Measurements from ENCODE around the gene CCDC201. TPM values are rescaled to one million over a fixed set of nuclear protein-coding genes. Genes with fewer than 3 reads are reported as not detected.

CCDC201 gene
- total RNA-seq, 1 donor from 2014 or later, result not detected

DNA sequence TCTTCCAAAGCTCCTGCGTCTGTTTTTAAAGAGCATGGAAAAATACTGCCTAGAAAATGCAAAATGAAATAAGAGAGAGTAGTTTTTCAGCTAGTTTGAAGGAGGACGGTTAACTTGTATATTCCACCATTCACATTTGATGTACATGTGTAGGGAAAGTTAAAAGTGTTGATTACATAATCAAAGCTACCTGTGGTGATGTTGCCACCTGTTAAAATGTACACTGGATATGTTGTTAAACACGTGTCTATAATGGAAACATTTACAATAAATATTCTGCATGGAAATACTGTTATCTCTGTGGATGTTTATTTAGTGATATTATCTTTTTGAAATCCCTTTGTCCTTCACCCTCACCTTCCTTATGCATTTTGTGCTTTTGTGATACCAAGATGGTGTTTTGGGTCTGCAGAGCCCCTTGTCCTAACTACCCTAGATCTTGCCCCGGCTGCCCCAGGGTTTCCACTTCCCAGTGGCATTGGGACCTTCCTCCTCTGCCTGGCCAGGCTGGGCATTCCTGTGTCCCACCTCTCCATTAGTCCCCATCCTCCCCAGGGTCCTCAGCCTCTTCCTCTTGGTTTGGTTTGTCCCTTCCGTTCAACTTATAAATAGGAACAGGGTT lies 20.6 kb upstream of the CCDC201 start:
- DNase-seq (ENCODE audit: low spot score), result no peak

- no peak for DNase-seq (ENCODE audit: low spot score)
These were observed 19.6 kb upstream of the CCDC201 start for GRCh38 chr7:45892407-45893035.

GRCh38 chr7:45891462-45892402 lies 18.9 kb upstream of the CCDC201 start:
- DNase-seq (ENCODE audit: low spot score), result no peak

DNA sequence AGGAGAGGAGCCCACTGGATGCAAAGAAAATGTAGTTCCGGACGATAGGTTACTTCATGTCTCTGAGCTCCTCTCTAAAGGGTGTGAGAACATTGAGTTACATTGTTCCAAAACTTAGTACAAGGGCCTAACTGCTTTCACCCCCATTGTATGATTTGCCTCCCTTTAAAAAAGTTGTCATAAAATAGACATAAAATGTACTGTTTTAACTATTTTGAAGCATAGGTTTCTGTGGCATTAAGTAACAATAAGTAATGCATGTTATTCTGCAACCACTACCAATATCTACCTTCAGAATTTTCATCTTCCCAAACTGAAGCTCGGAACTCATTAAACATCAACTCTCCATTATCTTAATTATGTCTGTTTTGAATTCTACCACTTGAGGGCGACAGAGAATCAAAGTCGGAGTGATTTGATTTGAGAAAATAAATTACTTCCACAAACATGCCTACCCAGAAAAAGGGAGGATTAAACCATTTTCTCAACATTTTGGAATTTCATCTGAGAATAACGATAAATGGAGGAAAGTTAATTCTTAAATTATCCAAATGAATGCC lies 18.1 kb upstream of the CCDC201 start:
- DNase-seq (ENCODE audit: low spot score), result no peak

- no peak for DNase-seq (ENCODE audit: low spot score)
These were observed 17.4 kb upstream of the CCDC201 start for GRCh38 chr7:45890125-45890901.

DNA sequence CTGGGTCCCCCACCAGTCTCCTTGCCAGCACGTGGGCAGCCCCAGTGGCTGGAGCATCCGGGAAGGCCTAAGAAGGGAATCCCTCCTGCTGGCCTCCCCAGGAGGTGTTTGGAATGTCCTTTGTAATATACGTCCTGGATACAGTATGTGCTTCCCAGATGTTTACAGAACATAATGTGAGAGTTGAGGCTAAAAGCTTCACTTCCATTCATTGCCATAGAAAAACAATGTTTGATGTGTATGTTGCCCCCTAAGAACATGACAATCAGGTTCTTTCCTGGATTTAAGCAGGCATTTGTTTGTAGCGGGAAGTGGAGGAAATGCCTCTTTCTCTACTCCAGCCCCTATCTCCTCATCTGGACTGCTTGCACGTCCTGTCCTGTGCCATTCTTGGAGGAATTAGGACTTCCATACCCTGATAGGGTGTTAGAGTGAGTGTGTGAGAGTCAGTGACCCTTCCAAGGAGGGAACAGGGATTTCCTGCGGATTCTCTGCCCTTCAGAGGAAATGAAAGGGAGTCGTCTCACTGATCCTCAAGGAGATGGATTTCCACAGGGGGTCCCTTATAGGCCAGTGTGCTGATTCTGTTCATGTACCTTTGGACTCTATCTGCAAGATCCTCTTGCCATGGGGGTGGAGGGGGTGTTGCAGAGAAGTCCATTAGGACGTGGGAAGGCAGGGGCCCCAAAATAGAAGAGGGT lies 16.6 kb upstream of the CCDC201 start:
- peak; percentile 79 for DNase-seq (ENCODE audit: low spot score)

GRCh38 chr7:45888993-45889366 lies 16.1 kb upstream of the CCDC201 start:
- no peak for DNase-seq (ENCODE audit: low spot score)

DNA sequence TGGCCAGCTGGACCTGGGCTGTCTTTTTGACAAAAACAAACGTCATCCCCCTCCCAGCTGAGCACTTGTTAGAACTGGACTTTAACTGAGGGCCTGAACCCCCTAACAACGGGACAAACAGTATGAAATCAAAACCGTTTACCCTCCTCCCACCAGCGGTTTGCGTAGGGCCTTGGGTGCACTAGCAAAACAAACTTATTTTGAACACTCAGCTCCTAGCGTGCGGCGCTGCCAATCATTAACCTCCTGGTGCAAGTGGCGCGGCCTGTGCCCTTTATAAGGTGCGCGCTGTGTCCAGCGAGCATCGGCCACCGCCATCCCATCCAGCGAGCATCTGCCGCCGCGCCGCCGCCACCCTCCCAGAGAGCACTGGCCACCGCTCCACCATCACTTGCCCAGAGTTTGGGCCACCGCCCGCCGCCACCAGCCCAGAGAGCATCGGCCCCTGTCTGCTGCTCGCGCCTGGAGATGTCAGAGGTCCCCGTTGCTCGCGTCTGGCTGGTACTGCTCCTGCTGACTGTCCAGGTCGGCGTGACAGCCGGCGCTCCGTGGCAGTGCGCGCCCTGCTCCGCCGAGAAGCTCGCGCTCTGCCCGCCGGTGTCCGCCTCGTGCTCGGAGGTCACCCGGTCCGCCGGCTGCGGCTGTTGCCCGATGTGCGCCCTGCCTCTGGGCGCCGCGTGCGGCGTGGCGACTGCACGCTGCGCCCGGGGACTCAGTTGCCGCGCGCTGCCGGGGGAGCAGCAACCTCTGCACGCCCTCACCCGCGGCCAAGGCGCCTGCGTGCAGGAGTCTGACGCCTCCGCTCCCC lies 15.5 kb upstream of the CCDC201 start, which contains the start of gene IGFBP1:
Gene IGFBP1 (plus strand): TSS at position 304 of the 808 bp plus-strand sequence. CDS start 165 bp downstream, at position 469.
- DNase-seq (ENCODE audit: low spot score), result peak; percentile 85

- DNase-seq (ENCODE audit: low spot score), result no peak
These were observed 14.2 kb upstream of the CCDC201 start for GRCh38 chr7:45886931-45887667.

DNA sequence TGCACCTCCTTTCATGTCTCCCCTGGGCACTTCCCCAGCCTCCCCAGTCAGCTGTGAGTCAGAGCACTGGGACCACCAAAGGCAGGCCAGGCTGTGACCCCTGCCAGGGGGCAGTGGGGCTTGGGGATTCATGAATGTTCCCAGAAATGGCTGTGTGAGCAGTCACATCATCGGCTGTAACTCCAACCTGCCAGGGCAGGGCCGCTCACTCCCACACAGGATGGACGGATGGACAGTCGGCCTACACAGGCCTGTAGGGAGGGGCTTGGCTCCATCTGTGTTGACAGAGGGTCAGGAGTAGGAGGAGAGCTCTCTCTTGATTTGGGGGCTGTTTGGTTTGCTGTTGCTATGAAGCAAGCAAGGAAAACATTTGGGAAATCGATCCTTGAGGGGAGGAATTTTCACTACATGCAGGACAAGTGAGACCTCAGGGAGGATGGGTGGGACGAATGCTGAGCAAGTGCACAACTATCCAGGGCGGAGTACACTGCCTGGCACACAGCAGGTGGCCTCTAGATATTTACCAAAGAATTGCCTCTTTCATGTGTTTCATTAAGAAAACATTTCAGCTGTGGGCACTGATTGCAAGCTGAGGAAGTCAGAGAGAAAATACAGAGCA lies 12.5 kb upstream of the CCDC201 start:
- no peak for DNase-seq (ENCODE audit: low spot score)

DNA sequence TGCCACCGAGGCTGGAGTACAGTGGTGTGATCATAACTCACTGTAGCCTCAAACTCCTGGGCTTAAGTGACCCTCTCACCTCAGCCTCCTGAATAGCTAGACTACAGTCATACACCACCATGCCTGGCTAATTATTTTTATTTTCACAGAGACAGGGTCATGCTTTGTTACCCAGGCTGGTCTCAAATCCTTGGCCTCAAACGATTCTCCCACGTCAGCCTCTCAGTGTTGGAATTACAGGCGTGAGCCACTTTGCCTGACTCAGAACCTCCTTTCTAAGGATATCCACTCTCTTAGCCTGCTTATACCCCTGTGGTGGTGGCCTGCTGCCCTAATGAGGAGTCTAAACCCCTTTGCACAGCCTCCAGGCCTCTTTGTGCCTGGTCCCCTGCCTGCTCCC lies 11.3 kb upstream of the CCDC201 start:
- no peak for DNase-seq (ENCODE audit: low spot score)

DNA sequence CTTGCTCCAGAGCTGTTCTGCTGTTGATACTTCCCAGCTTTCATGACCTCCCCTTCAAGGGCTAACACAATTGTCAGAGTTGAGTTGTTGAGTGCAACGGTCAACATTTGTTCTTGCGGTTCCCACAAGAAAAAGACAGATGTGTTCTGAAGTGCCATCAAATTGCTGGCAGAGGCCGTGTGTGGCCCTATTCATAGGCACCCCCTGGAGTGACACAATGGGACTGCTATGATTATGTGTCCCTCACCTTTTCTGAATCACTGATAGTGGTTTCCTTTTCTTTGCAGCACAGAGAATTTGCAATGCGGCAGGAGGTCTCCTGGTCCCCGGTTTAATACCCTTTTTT lies 9.6 kb upstream of the CCDC201 start:
- no peak for DNase-seq (ENCODE audit: low spot score)

GRCh38 chr7:45881759-45882464 lies 9.0 kb upstream of the CCDC201 start:
- DNase-seq (ENCODE audit: low spot score), result no peak

- no peak for DNase-seq (ENCODE audit: low spot score)
These were observed 8.4 kb upstream of the CCDC201 start for GRCh38 chr7:45881280-45881758.

DNA sequence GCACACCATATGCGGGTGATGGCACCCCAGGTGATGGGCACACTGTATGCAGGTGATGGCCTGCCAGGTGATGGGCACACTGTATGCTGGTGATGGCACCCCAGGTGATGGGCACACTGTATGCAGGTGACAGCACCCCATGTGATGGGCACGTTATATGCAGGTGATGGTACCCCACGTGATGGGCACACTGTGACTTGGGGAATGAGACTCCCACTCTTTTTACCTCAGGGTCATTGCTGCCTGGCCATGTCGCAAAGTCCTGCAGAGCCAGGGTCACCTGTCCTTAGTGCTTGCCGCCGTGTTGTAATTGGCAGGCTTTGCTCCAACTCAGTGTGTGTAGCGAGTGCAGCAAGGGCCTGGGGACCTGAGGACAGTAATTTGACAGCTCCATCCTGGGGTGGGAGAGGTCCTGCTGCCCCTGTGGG lies 7.6 kb upstream of the CCDC201 start:
- DNase-seq (ENCODE audit: low spot score), result no peak

GRCh38 chr7:45878457-45879144 lies 5.7 kb upstream of the CCDC201 start:
- no peak for DNase-seq (ENCODE audit: low spot score)

DNA sequence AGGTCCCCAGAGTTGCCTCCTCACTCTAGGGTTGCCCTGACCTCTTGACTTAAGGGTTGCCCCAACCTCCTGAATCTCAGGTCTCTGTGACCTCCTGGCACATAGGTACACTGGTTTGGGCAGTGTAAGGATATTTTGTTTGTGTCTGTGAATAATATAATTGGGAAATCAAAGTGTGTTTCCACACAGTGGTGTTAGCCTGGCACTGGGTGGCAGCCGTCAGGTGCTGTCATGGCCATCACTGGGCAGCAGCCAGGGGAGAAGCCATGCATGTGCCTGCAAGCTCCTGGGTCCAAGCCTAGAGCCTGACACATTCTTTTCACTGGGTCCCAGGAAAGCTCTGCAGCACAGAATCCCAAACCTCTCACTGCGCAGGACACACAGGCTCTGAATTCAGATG lies 3.6 kb upstream of the CCDC201 start:
- no peak for DNase-seq (ENCODE audit: low spot score)

Data from mesenteric fat pad (tissue), 1 donor.